GM12872 (cell line): ENCODE measurements around the gene DRICH1.

Experiments used
- TF ChIP-seq, protein P1 (sequence below): IDR thresholded peaks from 3 replicates; pipeline ENCODE4 v1.5.1; 2011; ENCODE audit warnings: low read depth, mild to moderate bottlenecking, low read length, moderate library complexity; ENCODE audit not compliant: insufficient read depth

DRICH1 gene

DNA sequence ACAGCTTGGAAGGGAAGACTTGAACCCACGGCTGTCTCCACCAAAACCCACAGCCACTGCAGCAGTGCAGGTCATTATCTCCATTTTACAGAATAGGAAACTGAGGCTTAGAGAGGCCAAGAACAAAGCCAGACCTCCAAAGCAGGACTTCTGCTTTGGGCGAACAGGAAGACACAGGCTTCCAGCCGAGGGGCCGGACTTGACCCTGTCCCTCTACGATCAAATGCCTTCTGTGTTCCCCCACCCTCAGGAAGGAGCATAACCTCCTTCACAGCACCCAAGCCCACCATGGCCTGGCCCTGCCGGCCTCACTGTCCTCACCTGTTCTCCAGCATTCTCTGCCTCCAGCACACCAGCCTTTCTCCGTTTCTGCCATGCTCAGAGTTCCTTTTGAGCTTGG lies 67.8 kb downstream of the DRICH1 start:
- TF ChIP-seq, protein P1, sequence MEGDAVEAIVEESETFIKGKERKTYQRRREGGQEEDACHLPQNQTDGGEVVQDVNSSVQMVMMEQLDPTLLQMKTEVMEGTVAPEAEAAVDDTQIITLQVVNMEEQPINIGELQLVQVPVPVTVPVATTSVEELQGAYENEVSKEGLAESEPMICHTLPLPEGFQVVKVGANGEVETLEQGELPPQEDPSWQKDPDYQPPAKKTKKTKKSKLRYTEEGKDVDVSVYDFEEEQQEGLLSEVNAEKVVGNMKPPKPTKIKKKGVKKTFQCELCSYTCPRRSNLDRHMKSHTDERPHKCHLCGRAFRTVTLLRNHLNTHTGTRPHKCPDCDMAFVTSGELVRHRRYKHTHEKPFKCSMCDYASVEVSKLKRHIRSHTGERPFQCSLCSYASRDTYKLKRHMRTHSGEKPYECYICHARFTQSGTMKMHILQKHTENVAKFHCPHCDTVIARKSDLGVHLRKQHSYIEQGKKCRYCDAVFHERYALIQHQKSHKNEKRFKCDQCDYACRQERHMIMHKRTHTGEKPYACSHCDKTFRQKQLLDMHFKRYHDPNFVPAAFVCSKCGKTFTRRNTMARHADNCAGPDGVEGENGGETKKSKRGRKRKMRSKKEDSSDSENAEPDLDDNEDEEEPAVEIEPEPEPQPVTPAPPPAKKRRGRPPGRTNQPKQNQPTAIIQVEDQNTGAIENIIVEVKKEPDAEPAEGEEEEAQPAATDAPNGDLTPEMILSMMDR = no peak

DNA sequence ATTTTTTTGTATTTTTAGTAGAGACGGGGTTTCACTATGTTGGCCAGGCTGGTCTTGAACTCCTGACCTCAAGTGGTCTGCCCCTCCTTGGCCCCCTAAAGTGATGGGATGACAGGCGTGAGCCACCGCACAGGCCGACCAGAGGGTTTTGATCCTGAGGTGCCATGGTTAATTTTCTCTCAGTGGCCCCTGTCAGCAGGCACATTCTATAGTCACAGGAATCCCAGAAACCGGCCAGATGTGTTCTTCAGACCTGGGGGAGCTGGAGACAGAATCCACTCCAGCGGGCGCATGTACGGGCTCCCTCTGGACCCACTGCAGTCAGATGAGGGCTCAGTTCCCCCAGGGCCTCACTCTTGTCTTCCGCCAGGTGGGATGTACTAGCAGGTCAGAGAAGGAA lies 69.0 kb downstream of the DRICH1 start:
- TF ChIP-seq, protein P1 = no peak

DNA sequence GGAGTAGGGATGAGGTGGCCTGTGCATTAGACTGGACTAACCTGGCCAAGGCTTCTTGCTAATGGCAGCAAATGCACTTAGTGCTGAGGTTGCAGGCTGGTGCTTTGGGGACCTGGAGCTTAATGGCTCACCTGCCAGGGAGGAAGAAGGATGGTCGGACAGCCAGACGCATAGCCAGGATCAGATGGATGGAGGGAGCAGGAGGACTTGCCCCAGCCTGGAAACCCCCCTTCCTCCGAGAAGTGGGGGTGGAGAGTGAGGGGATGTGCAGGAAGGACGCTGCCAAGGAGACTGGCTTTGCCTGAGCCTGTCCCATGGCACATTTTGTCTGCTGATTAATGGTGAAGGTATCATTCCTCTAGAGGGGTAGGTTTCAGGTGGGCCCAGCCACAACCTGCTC lies 69.9 kb downstream of the DRICH1 start:
- TF ChIP-seq, protein P1 = no peak
